ENCODE measurements around the gene STK32C. TPM values are rescaled to one million over a fixed set of nuclear protein-coding genes. Genes with fewer than 3 reads are reported as not detected.
"Not testable (repeated sequence)": the region's sequence is repeated elsewhere in the genome, so short reads cannot be mapped to it uniquely, and the experiment has no call there.

Gene STK32C
- total RNA-seq, 2 donors from 2014 or later, result 0.78 to 4.0 TPM

- Histone ChIP-seq H3K9me3 (no peaks in the 10 kb centered on the region), H3K4me3 (no peak overlapping the region), H3K4me1 (no peaks in the 10 kb centered on the region), H3K36me3 (replicated peaks in 1 of 2; ENCODE audit: insufficient read depth in 1 of 2, low read depth in 2 of 2) (peaks cover 0 to 3% of the 10 kb centered on the region in 2 donors), H3K27ac (no peak overlapping the region), H3K27me3 (no peaks in the 10 kb centered on the region)
- 85 to 94% methylated on average over 6 of the region's 6 CpGs for WGBS, 2 donors
- intact Hi-C loops (cut with DNase I), result no loop called here
- TF ChIP-seq CTCF (IDR thresholded peaks at IDR 0.05) (no peak), POLR2A (IDR thresholded peaks at IDR 0.05) (no peak)
- ATAC-seq, result no peak
- no peak for DNase-seq
These were observed 33.3 kb upstream of the STK32C start for GRCh38 chr10:132341017-132341416.

- H3K27me3 ChIP-seq, result no peaks in the 10 kb centered on the region
- no peaks in the 10 kb centered on the region for H3K4me1 ChIP-seq
- ATAC-seq (no peak), DNase-seq (no peak)
- intact Hi-C loops (cut with DNase I), result no loop called here
- WGBS, 2 donors, result 84 to 95% methylated on average over 9 to 11 of the region's 11 CpGs
- H3K27ac ChIP-seq, result no peak overlapping the region
- no peak for TF ChIP-seq POLR2A (IDR thresholded peaks at IDR 0.05)
- no peak for TF ChIP-seq CTCF (IDR thresholded peaks at IDR 0.05)
- no peak overlapping the region for H3K4me3 ChIP-seq
- no peaks in the 10 kb centered on the region for H3K9me3 ChIP-seq
- no peaks in the 10 kb centered on the region for H3K36me3 ChIP-seq (replicated peaks in 1 of 2; ENCODE audit: insufficient read depth in 1 of 2, low read depth in 2 of 2)
These were observed 31.5 kb upstream of the STK32C start for GRCh38 chr10:132339276-132339675.

- WGBS, 2 donors, result 85 to 94% methylated on average over 7 to 10 of the region's 10 CpGs
- H3K27ac ChIP-seq, result no peak overlapping the region
- no peak for DNase-seq
- ATAC-seq, result no peak
- no peaks in the 10 kb centered on the region for H3K4me1 ChIP-seq
- no peak overlapping the region for H3K4me3 ChIP-seq
- no peaks in the 10 kb centered on the region for H3K36me3 ChIP-seq (replicated peaks in 1 of 2; ENCODE audit: insufficient read depth in 1 of 2, low read depth in 2 of 2)
- TF ChIP-seq CTCF (IDR thresholded peaks at IDR 0.05) (no peak), POLR2A (IDR thresholded peaks at IDR 0.05) (no peak)
- H3K27me3 ChIP-seq, result no peaks in the 10 kb centered on the region
- no peaks in the 10 kb centered on the region for H3K9me3 ChIP-seq
- intact Hi-C loops (cut with DNase I), result no loop called here
These were observed 31.1 kb upstream of the STK32C start for GRCh38 chr10:132338876-132339275.

GRCh38 chr10:132337854-132338253 is 30.1 kb upstream of the STK32C start:
- intact Hi-C loops (cut with DNase I); ATAC-seq; H3K4me1 ChIP-seq; H3K36me3 ChIP-seq (replicated peaks in 1 of 2; ENCODE audit: insufficient read depth in 1 of 2, low read depth in 2 of 2); H3K27ac ChIP-seq; H3K27me3 ChIP-seq; H3K4me3 ChIP-seq; H3K9me3 ChIP-seq; DNase-seq: not testable (repeated sequence)
- WGBS, 2 donors, result 88 to 99% methylated on average over 7 of the region's 7 CpGs

- no peaks in the 10 kb centered on the region for H3K9me3 ChIP-seq
- H3K27me3 ChIP-seq, result no peaks in the 10 kb centered on the region
- H3K36me3 ChIP-seq (replicated peaks in 1 of 2; ENCODE audit: insufficient read depth in 1 of 2, low read depth in 2 of 2), result no peaks in the 10 kb centered on the region
- WGBS, 2 donors, result 67 to 76% methylated on average over 14 to 19 of the region's 19 CpGs
- DNase-seq (no peak), ATAC-seq (no peak)
- TF ChIP-seq POLR2A (IDR thresholded peaks at IDR 0.05) (no peak), CTCF (IDR thresholded peaks at IDR 0.05) (no peak)
- intact Hi-C loops (cut with DNase I), result no loop called here
- H3K27ac ChIP-seq, result peak overlapping the region in 2 of 4 donors; percentile 29 to 35
- peaks cover 6% of the 10 kb centered on the region for H3K4me1 ChIP-seq
- H3K4me3 ChIP-seq, result no peak overlapping the region
These were observed 29.2 kb upstream of the STK32C start for GRCh38 chr10:132336919-132337407.

Data from body of pancreas (tissue), 4 donors.